Umbilical cord (tissue), 2 donors: Measurements from ENCODE around the gene CELF2. TPM values are rescaled to one million over a fixed set of nuclear protein-coding genes. Genes with fewer than 3 reads are reported as not detected.

Source experiments
- DNase-seq: peaks from one replicate; pipeline ENCODE4 v3.0.0-alpha.2; 2015; ENCODE audit warnings: low spot score
- total RNA-seq: library from RNA; depleted of rRNA; stranded (reverse); fragments of >200 nt; gene quantifications from one replicate; pipeline ENCODE4 v1.2.3, GENCODE V29; 2014; ENCODE audit warnings: low replicate concordance; ENCODE audit not compliant: insufficient read depth

The CELF2 gene
- total RNA-seq, 1 donor from 2014 or later: 10.1 TPM

GRCh38 chr10:11004144-11005077, 13.3 kb upstream of the CELF2 start:
- DNase-seq: no peak

GRCh38 chr10:11005725-11006427, 11.8 kb upstream of the CELF2 start:
- no peak for DNase-seq

DNA sequence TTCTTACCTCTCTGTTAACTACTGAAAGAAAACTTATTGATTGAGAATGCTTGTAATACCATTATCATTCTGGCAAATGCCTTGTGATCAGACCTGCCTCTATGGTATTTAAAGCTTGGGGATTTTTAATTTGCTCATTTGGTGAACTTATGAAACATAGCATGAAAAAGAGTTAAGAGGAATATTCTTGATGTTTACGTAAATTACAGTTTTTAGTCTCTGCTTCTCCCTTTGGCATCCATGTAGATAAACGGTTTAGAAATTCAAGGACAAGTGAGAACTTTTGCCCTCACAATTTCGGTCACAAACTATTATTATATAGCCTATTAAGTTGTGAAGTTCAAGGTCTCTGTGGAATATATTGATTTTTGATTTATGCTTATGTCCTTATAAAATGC, 11.2 kb upstream of the CELF2 start:
- no peak for DNase-seq

- no peak for DNase-seq
Measured at GRCh38 chr10:11007476-11008020, 10.1 kb upstream of the CELF2 start.

GRCh38 chr10:11009471-11010308, 8.0 kb upstream of the CELF2 start:
- no peak for DNase-seq

DNA sequence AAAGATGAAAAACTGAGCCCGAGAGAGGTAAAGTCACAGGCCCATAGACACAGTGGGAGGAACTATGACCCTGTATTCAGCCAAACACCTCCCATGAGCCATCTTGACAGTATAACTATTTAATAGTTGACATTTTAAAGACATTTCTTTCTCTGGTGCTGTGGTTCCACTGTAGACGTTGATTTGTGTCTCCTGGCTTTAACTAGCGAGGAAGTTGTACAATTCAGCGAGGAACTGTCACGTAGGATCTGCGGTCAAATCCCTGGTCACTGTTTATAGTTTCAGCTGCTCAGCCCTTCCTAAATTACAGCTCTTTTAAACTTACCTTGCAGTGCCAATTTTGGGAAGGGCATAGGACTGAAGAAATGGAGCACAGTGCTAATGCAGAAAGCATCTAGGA, 7.1 kb upstream of the CELF2 start:
- no peak for DNase-seq

DNA sequence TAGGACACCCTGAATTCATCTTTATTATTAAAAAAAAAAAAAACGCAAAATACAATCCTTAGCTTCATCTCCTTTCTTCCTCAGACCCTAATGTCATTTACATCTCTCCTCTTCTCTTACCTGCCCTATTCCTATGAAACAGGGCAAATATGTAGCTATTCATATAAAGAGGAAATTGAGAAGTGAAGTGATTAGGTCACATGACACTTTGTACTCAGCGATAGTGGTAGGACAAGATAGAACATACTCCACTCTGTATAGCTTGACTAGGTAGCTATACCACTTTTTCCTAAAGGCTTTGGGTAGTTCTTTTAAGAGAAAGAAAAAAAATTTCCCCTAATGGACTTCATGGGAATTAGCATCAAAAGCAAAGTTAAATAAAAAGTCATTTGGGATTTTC, 6.2 kb upstream of the CELF2 start:
- DNase-seq: no peak

- DNase-seq: peak; percentile 54
Measured at GRCh38 chr10:11011984-11012383, 5.7 kb upstream of the CELF2 start.

DNA sequence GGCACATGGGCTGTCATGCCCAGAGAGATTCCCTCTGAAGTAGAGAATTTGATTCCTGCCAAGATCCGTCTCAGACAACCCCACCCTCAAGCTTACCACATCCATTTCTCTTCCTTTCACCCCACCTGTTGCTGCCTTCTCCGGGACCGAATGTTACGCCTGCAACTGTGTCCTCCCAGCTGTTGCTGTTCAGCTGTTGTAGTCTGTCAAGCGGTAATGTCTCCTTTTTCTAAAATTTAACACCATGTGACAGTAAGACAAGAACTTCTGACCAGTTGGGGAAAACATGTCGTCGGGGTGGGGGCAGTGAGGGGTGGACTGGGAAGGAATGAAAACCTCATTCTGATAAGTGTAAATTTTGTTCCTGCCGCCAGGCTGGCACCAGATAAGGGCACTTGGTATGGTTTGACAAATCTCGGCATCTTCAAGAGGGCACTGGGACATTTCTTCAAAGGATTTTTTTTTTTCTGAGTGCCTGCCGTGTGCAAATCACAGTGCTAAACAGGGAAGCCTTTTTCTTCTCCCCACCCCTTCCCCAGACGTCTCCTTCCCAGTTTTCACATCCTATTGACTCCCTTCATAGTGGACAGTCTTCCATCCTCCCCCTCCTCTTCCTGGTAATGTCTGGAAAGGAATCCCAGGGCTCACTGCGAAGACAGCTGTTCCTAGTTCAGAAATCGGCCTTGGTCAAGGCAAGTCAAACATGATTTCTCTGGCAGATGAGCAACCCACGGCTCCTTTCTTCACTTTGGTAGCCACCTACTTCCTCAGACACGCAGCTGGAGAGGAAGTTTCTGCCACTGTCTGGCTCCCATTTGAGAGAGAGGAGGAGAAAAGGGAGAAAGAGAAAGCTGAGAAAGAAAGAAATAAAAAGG, 5.0 kb upstream of the CELF2 start:
- peak; percentile 10 for DNase-seq

DNA sequence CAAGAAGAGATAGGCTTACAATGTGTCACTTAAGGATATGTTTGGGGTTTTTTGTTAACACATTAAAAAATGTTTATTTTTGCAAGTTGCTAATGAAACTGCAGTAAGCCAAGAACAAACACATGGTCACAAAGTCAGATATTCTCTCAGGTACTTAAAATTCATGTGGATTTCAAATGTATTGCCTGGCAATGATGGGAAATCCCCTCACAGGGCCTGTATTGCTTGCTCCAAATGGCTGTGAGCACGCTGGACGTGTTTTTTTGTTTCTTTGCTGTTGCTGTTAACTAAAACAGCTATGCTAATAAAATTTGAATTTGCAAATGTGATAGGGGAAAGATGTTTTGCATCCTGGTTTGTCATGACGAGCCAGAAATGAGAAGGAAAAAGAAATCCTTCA, 3.8 kb upstream of the CELF2 start:
- DNase-seq: no peak

DNA sequence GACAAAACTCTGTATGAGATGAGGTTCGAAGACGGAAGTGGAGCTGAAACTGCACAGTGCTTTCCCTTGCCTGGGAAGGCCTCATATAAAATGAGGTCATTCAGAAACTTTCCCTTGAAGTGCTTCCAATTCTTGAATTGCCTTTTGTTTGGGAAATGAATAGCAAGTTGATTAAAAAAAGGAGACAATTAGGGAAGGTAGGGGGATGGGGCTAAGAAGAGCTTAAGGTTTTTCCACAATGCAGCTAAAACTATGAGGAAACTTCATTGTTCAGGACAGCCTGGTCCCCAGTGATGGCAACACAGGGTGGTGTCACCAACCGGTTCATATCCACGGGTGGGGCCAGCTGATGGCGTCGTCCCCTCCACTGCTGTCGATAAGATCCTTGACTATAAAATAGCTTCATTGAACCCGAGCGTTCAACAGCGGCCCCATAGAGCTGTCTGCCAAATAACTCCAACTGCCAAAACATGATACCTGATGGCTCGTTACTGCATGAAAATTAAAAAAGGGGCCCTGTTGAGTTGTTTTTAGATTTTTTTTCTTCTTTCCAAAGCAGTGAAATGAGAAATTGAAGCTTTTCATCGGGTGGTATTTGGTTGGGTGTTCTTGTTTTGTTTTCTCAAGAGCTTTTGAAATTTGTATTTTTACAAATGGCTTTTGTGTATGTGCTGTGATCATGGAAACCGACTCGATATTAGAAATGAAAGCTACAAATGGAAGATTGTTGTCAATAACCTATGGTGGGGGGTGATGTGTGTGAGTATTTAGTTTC, 2.8 kb upstream of the CELF2 start:
- peak; percentile 38 for DNase-seq

GRCh38 chr10:11015446-11015934, 2.2 kb upstream of the CELF2 start:
- DNase-seq: no peak

DNA sequence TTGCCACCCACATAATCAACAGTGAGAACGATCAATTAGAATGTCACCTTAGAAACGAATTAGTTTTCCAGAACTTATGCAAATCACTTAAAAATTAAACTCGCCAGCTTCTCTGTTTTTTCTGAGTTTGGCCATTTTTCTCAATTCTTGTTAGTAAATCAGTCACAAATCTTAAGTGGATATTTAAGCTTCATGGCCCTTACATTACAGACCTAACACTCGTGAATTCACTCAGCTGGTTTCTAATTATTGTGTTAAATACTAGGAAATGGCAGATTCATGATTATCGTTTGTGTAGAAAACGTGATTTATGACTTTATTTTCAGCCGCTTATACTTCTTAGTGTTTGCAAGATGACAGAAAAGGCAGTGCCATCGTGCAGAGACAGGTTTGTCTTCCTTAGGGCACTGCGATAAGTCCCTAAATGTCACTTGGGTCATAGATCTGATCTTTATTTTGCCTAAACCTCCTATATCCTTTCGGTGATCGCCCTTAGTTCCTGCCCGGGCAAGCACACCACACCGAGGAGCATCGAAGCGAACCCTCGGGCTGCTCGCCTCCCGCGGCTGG, 587 bp upstream of the CELF2 start:
- peak; percentile 32 for DNase-seq

- DNase-seq: no peak
Measured at GRCh38 chr10:11018432-11018841, 765 bp downstream of the CELF2 start.

GRCh38 chr10:11018855-11019631, 1.4 kb downstream of the CELF2 start:
- DNase-seq: no peak

GRCh38 chr10:11019724-11020547, 2.3 kb downstream of the CELF2 start:
- no peak for DNase-seq

- DNase-seq: no peak
Measured at GRCh38 chr10:11020548-11020942, 2.9 kb downstream of the CELF2 start.

- DNase-seq: no peak
Measured at GRCh38 chr10:11022213-11022612, 4.5 kb downstream of the CELF2 start.
